Measurements from ENCODE around the gene DEF6. TPM values are rescaled to one million over a fixed set of nuclear protein-coding genes. Genes with fewer than 3 reads are reported as not detected.

The DEF6 gene
- total and polyA plus RNA-seq, 2 experiments from 2014 or later = 5.1 to 7.2 TPM

DNA sequence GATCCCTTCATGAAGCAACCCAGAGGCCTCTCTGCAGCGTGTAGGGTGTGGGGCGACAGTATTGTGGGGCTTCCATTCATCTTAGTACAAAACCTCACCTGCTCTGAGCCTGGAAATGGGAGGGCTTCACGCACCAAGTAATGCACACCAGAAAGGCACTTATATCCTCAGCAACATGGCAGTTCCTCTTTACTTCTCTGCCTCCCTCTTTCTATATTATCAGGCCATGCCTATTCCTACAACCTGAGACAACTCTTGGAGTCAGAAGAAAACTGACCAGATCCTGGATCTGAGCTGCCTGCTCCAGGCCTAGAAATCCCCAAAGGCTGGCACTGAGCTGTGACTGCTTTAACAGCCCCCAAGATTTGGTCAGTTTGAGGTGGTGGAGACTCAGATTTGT lies 45.7 kb upstream of the DEF6 start:
- TF ChIP-seq, protein P1, sequence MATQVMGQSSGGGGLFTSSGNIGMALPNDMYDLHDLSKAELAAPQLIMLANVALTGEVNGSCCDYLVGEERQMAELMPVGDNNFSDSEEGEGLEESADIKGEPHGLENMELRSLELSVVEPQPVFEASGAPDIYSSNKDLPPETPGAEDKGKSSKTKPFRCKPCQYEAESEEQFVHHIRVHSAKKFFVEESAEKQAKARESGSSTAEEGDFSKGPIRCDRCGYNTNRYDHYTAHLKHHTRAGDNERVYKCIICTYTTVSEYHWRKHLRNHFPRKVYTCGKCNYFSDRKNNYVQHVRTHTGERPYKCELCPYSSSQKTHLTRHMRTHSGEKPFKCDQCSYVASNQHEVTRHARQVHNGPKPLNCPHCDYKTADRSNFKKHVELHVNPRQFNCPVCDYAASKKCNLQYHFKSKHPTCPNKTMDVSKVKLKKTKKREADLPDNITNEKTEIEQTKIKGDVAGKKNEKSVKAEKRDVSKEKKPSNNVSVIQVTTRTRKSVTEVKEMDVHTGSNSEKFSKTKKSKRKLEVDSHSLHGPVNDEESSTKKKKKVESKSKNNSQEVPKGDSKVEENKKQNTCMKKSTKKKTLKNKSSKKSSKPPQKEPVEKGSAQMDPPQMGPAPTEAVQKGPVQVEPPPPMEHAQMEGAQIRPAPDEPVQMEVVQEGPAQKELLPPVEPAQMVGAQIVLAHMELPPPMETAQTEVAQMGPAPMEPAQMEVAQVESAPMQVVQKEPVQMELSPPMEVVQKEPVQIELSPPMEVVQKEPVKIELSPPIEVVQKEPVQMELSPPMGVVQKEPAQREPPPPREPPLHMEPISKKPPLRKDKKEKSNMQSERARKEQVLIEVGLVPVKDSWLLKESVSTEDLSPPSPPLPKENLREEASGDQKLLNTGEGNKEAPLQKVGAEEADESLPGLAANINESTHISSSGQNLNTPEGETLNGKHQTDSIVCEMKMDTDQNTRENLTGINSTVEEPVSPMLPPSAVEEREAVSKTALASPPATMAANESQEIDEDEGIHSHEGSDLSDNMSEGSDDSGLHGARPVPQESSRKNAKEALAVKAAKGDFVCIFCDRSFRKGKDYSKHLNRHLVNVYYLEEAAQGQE (IDR thresholded peaks at IDR 0.05; ENCODE audit: unreplicated experiment) = no peak
- no peak for TF ChIP-seq CREB1 (CRISPR knock-in tag; IDR thresholded peaks at IDR 0.05; ENCODE audit: low read depth)
- TF ChIP-seq ZNF331 (CRISPR knock-in tag; IDR thresholded peaks at IDR 0.05; ENCODE audit: low read depth) = no peak
- TF ChIP-seq JUNB (IDR thresholded peaks at IDR 0.05; ENCODE audit: unreplicated experiment) = no peak
- no peak for TF ChIP-seq EZH2phosphoT487 (IDR thresholded peaks at IDR 0.05; ENCODE audit: unreplicated experiment)
- no peak for TF ChIP-seq STAT1 (IDR thresholded peaks at IDR 0.05; ENCODE audit: unreplicated experiment)
- TF ChIP-seq, protein P2, sequence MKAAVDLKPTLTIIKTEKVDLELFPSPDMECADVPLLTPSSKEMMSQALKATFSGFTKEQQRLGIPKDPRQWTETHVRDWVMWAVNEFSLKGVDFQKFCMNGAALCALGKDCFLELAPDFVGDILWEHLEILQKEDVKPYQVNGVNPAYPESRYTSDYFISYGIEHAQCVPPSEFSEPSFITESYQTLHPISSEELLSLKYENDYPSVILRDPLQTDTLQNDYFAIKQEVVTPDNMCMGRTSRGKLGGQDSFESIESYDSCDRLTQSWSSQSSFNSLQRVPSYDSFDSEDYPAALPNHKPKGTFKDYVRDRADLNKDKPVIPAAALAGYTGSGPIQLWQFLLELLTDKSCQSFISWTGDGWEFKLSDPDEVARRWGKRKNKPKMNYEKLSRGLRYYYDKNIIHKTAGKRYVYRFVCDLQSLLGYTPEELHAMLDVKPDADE (IDR thresholded peaks at IDR 0.05) = no peak
- TF ChIP-seq POLR2AphosphoS5 (IDR thresholded peaks at IDR 0.05; ENCODE audit: low read depth) = no peak
- no peak for TF ChIP-seq ZNF114 (CRISPR knock-in tag; IDR thresholded peaks at IDR 0.05)
- TF ChIP-seq, protein P3, sequence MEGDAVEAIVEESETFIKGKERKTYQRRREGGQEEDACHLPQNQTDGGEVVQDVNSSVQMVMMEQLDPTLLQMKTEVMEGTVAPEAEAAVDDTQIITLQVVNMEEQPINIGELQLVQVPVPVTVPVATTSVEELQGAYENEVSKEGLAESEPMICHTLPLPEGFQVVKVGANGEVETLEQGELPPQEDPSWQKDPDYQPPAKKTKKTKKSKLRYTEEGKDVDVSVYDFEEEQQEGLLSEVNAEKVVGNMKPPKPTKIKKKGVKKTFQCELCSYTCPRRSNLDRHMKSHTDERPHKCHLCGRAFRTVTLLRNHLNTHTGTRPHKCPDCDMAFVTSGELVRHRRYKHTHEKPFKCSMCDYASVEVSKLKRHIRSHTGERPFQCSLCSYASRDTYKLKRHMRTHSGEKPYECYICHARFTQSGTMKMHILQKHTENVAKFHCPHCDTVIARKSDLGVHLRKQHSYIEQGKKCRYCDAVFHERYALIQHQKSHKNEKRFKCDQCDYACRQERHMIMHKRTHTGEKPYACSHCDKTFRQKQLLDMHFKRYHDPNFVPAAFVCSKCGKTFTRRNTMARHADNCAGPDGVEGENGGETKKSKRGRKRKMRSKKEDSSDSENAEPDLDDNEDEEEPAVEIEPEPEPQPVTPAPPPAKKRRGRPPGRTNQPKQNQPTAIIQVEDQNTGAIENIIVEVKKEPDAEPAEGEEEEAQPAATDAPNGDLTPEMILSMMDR (conservative IDR thresholded peaks at IDR 0.05; ENCODE audit: low read depth in 2 of 2) = no peak
- TF ChIP-seq EZH2 (IDR thresholded peaks at IDR 0.05; ENCODE audit: low read depth, unreplicated experiment) = no peak
- TF ChIP-seq, protein P4, sequence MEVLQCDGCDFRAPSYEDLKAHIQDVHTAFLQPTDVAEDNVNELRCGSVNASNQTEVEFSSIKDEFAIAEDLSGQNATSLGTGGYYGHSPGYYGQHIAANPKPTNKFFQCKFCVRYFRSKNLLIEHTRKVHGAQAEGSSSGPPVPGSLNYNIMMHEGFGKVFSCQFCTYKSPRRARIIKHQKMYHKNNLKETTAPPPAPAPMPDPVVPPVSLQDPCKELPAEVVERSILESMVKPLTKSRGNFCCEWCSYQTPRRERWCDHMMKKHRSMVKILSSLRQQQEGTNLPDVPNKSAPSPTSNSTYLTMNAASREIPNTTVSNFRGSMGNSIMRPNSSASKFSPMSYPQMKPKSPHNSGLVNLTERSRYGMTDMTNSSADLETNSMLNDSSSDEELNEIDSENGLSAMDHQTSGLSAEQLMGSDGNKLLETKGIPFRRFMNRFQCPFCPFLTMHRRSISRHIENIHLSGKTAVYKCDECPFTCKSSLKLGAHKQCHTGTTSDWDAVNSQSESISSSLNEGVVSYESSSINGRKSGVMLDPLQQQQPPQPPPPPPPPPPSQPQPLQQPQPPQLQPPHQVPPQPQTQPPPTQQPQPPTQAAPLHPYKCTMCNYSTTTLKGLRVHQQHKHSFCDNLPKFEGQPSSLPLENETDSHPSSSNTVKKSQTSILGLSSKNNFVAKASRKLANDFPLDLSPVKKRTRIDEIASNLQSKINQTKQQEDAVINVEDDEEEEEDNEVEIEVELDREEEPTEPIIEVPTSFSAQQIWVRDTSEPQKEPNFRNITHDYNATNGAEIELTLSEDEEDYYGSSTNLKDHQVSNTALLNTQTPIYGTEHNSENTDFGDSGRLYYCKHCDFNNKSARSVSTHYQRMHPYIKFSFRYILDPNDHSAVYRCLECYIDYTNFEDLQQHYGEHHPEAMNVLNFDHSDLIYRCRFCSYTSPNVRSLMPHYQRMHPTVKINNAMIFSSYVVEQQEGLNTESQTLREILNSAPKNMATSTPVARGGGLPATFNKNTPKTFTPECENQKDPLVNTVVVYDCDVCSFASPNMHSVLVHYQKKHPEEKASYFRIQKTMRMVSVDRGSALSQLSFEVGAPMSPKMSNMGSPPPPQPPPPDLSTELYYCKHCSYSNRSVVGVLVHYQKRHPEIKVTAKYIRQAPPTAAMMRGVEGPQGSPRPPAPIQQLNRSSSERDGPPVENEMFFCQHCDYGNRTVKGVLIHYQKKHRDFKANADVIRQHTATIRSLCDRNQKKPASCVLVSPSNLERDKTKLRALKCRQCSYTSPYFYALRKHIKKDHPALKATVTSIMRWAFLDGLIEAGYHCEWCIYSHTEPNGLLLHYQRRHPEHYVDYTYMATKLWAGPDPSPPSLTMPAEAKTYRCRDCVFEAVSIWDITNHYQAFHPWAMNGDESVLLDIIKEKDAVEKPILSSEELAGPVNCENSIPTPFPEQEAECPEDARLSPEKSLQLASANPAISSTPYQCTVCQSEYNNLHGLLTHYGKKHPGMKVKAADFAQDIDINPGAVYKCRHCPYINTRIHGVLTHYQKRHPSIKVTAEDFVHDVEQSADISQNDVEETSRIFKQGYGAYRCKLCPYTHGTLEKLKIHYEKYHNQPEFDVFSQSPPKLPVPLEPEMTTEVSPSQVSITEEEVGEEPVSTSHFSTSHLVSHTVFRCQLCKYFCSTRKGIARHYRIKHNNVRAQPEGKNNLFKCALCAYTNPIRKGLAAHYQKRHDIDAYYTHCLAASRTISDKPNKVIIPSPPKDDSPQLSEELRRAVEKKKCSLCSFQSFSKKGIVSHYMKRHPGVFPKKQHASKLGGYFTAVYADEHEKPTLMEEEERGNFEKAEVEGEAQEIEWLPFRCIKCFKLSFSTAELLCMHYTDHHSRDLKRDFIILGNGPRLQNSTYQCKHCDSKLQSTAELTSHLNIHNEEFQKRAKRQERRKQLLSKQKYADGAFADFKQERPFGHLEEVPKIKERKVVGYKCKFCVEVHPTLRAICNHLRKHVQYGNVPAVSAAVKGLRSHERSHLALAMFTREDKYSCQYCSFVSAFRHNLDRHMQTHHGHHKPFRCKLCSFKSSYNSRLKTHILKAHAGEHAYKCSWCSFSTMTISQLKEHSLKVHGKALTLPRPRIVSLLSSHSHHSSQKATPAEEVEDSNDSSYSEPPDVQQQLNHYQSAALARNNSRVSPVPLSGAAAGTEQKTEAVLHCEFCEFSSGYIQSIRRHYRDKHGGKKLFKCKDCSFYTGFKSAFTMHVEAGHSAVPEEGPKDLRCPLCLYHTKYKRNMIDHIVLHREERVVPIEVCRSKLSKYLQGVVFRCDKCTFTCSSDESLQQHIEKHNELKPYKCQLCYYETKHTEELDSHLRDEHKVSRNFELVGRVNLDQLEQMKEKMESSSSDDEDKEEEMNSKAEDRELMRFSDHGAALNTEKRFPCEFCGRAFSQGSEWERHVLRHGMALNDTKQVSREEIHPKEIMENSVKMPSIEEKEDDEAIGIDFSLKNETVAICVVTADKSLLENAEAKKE (CRISPR knock-in tag; IDR thresholded peaks at IDR 0.05) = no peak
- no peak for TF ChIP-seq NANOG (IDR thresholded peaks at IDR 0.05; ENCODE audit: borderline replicate concordance)
- no peak overlapping the region for H3K4me3 ChIP-seq
- Mint-ChIP-seq H3K4me1 (peaks cover 23% of the 10 kb centered on the region), H3K36me3 (ENCODE audit: low read depth) (no peaks in the 10 kb centered on the region), H3K27me3 (ENCODE audit: insufficient read depth, low read depth, poor library complexity) (peaks cover 5% of the 10 kb centered on the region), H3K27ac (no peak overlapping the region), H3K9me3 (no peaks in the 10 kb centered on the region), H3K4me3 (no peak overlapping the region)
- H2AFZ ChIP-seq = no peak overlapping the region
- no peak overlapping the region for H3K27ac ChIP-seq (ENCODE audit: low read depth)
- ATAC-seq (no peak), DNase-seq (ENCODE audit: low spot score) (no peak)
- peaks cover 6% of the 10 kb centered on the region; the same call in 1 of the 2 replicates for H4K20me1 ChIP-seq (replicated peaks; ENCODE audit: insufficient read depth)
- no peaks in the 10 kb centered on the region for H3K36me3 ChIP-seq (ENCODE audit: insufficient read depth)
- no peaks in the 10 kb centered on the region for H3F3A ChIP-seq (replicated peaks; ENCODE audit: low read depth)
- H3K79me2 ChIP-seq (replicated peaks; ENCODE audit: insufficient read depth) = no peaks in the 10 kb centered on the region; the same call in none of the 2 replicates
- no peak overlapping the region for H3K4me2 ChIP-seq
- no peaks in the 10 kb centered on the region for H3K27me3 ChIP-seq (ENCODE audit: insufficient read depth)
- no peaks in the 10 kb centered on the region for H3K9me2 ChIP-seq (ENCODE audit: insufficient read depth)
- H3K4me1 ChIP-seq (ENCODE audit: insufficient read depth) = peaks cover 7% of the 10 kb centered on the region; the same call in 1 of the 2 replicates

Data from GM23338 (cell line).